K562 (cell line): ENCODE measurements around the gene SPDYE3. TPM values are rescaled to one million over a fixed set of nuclear protein-coding genes. Genes with fewer than 3 reads are reported as not detected.

ENCODE experiments used
- CBFA2T3 ChIP-seq: fragments of 450-650 bp; IDR thresholded peaks from 2 replicates; pipeline ENCODE4 v1.6.1; 2017
- DACH1 ChIP-seq: fragments of 450-650 bp; IDR thresholded peaks from 2 replicates; pipeline ENCODE4 v1.6.1; 2018; ENCODE audit not compliant: partially characterized antibody
- EHMT2 ChIP-seq: fragments of 450-650 bp; IDR thresholded peaks from 2 replicates; pipeline ENCODE4 v1.6.1; 2018; ENCODE audit warnings: antibody characterized with exemption
- MTA2 ChIP-seq: fragments of 450-650 bp; IDR thresholded peaks from 2 replicates; pipeline ENCODE4 v1.6.1; 2016; ENCODE audit warnings: low read depth
- NR3C1 ChIP-seq: sonication (generic); formaldehyde crosslinking; IDR thresholded peaks from 2 replicates; pipeline ENCODE4 v1.8.1; 2022; ENCODE audit warnings: missing genetic modification reagents
- PHB2 ChIP-seq: fragments of 450-650 bp; IDR thresholded peaks from 2 replicates; pipeline ENCODE4 v1.6.1; 2017; ENCODE audit warnings: low read depth
- POLR2G ChIP-seq: fragments of 200-400 bp; formaldehyde crosslinking; IDR thresholded peaks from 2 replicates; pipeline ENCODE4 v1.6.1; 2017; ENCODE audit warnings: low read depth, mild to moderate bottlenecking, antibody characterized with exemption, low read length, moderate library complexity
- PTTG1 ChIP-seq: fragments of 450-650 bp; IDR thresholded peaks from 2 replicates; pipeline ENCODE4 v1.6.1; 2016; ENCODE audit warnings: low read depth, mild to moderate bottlenecking, missing genetic modification characterization, missing compliant biosample characterization
- TAF15 ChIP-seq: fragments of 200-400 bp; formaldehyde crosslinking; IDR thresholded peaks from 2 replicates; pipeline ENCODE4 v1.6.1; 2017; ENCODE audit warnings: mild to moderate bottlenecking, low read depth, low read length, moderate library complexity
- ZFX ChIP-seq: sonication (generic); formaldehyde crosslinking; IDR thresholded peaks from 2 replicates; pipeline ENCODE4 v1.8.0; 2022; ENCODE audit warnings: mild to moderate bottlenecking, missing genetic modification reagents, moderate library complexity
- ZNF121 ChIP-seq: sonication (generic); formaldehyde crosslinking; conservative IDR thresholded peaks from 2 replicates; pipeline ENCODE4 v1.8.0; 2022; ENCODE audit warnings: missing genetic modification reagents
- ZNF766 ChIP-seq: fragments of 200-800 bp; sonication (Bioruptor generic); conservative IDR thresholded peaks from 2 replicates; pipeline ENCODE4 v1.6.1; 2016; ENCODE audit warnings: missing genetic modification characterization, missing compliant biosample characterization
- polyA plus RNA-seq, 8 experiments: library from polyadenylated mRNA; depleted of rRNA in 4 of 8; stranded (reverse) in 5 of 8; unstranded in 3 of 8; fragments of >200 nt; fragmentation: Nextera tagmentation in 2 of 8; fragmentation: Illumina TruSeq in 1 of 8; extraction: Ambion mirVana in 2 of 8; extraction: Trizol in 1 of 8; gene quantifications; 2 replicates each; pipeline versions ENCODE4 v1.2.1 to v1.2.3, GENCODE V29; 2011 to 2014; ENCODE audit warnings: inconsistent platforms in 1 of 8, missing spikeins in 1 of 8
- total RNA-seq, 7 experiments: library from RNA; depleted of rRNA in 6 of 7; stranded (reverse); fragments of >200 nt in 6 of 7; fragmentation: Illumina TruSeq in 2 of 7; extraction: Trizol in 2 of 7; gene quantifications; 2 replicates each; pipeline versions ENCODE4 v1.2.1 to v1.2.3, GENCODE V29; 2011 to 2021; ENCODE audit warnings: low replicate concordance in 1 of 7
- TF ChIP-seq, protein P1 (sequence below): conservative IDR thresholded peaks from 2 replicates; pipeline ENCODE4 v1.6.1; 2011; ENCODE audit warnings: low read depth, mild to moderate bottlenecking, low read length; ENCODE audit not compliant: control insufficient read depth
- TF ChIP-seq, protein P2 (sequence below): fragments of 250-450 bp; sonication (Bioruptor Pico); IDR thresholded peaks from 2 replicates; pipeline ENCODE4 v1.5.0; 2020; ENCODE audit warnings: mild to moderate bottlenecking, borderline replicate concordance
- TF ChIP-seq, protein P3 (sequence below), 2 experiments: fragments of 250-450 bp in 1 of 2; fragments of 450-650 bp in 1 of 2; sonication (Bioruptor Pico) in 1 of 2; IDR thresholded peaks; 2 replicates each; pipeline versions ENCODE4 v1.6.1 to v1.8.0; 2016 to 2021; ENCODE audit warnings: mild to moderate bottlenecking in 2 of 2, moderate library complexity in 2 of 2, missing compliant biosample characterization in 1 of 2, missing genetic modification characterization in 1 of 2
- TF ChIP-seq, protein P4 (sequence below): sonication (generic); formaldehyde crosslinking; IDR thresholded peaks from 2 replicates; pipeline ENCODE4 v1.8.0; 2022; ENCODE audit warnings: missing genetic modification reagents, mild to moderate bottlenecking, borderline replicate concordance
- TF ChIP-seq, protein P5 (sequence below): sonication (generic); formaldehyde crosslinking; IDR thresholded peaks from 2 replicates; pipeline ENCODE4 v1.8.0; 2023; ENCODE audit warnings: missing genetic modification reagents, mild to moderate bottlenecking, borderline replicate concordance

Gene SPDYE3
- total and polyA plus RNA-seq, 9 of the 15 experiments (the other 6 are each of a cell fraction or from before 2014, with no cell fraction given) = 0.04 to 3.3 (median 1.2) TPM; not detected in 6

DNA sequence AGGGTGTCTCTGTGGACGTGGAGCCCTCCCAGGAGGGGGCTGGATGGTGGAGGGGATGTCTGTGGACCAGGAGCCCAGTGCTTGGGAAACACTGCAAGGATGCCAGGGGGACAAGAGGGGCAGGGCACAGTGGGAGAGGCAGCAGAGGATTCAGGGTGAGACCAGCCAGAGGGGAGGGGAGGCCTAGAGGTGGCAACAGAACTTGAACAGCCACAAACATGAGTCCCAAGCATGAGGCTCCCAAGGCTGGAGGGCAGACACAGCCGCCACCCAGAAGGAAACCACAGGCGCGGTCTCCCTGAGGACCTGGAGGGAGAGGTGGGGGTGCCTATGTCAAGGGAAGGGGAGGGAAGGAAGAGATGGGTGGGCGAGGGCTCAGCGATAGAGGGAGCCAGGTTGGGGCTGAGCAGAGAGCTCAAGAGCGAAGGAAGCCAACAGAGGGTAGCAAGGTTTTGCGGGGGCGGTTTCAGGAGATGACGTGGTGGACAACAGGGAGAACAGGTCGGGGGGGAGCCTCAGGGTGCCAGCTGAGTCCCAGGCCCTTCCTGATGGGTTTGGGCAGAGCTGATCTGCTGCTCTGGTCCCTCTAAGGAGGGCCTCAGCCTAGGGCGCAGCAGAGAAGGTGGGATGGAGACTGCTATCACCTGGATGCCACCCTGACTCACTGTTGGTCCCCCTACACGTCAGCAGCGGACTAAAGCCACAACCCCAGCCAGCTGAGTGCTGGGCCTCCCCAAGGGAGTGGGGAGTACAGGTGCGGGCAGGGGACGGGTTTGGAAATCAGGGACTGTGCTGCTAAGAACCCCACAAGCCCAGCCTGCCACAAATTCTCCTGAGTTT is 59.1 kb downstream of the SPDYE3 start (continued):
- TF ChIP-seq, protein P1, sequence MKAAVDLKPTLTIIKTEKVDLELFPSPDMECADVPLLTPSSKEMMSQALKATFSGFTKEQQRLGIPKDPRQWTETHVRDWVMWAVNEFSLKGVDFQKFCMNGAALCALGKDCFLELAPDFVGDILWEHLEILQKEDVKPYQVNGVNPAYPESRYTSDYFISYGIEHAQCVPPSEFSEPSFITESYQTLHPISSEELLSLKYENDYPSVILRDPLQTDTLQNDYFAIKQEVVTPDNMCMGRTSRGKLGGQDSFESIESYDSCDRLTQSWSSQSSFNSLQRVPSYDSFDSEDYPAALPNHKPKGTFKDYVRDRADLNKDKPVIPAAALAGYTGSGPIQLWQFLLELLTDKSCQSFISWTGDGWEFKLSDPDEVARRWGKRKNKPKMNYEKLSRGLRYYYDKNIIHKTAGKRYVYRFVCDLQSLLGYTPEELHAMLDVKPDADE = no peak
- TF ChIP-seq PTTG1 (tag) (no peak), ZFX (no peak), EHMT2 (no peak), CBFA2T3 (no peak), TAF15 (peak; percentile 3; the same call in 1 of the 2 replicates), DACH1 (no peak), ZNF121 (no peak), MTA2 (no peak), POLR2G (peak; percentile 69), ZNF766 (CRISPR knock-in tag) (no peak), NR3C1 (CRISPR knock-in tag) (no peak), PHB2 (no peak)
- TF ChIP-seq, protein P2, sequence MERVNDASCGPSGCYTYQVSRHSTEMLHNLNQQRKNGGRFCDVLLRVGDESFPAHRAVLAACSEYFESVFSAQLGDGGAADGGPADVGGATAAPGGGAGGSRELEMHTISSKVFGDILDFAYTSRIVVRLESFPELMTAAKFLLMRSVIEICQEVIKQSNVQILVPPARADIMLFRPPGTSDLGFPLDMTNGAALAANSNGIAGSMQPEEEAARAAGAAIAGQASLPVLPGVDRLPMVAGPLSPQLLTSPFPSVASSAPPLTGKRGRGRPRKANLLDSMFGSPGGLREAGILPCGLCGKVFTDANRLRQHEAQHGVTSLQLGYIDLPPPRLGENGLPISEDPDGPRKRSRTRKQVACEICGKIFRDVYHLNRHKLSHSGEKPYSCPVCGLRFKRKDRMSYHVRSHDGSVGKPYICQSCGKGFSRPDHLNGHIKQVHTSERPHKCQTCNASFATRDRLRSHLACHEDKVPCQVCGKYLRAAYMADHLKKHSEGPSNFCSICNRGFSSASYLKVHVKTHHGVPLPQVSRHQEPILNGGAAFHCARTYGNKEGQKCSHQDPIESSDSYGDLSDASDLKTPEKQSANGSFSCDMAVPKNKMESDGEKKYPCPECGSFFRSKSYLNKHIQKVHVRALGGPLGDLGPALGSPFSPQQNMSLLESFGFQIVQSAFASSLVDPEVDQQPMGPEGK (CRISPR knock-in tag) = no peak
- TF ChIP-seq, protein P3, sequence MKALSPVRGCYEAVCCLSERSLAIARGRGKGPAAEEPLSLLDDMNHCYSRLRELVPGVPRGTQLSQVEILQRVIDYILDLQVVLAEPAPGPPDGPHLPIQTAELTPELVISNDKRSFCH (CRISPR knock-in tag; IDR thresholded peaks at IDR 0.05) = no peak
- TF ChIP-seq, protein P3 (tag; IDR thresholded peaks at IDR 0.05) = no peak
- TF ChIP-seq, protein P4, sequence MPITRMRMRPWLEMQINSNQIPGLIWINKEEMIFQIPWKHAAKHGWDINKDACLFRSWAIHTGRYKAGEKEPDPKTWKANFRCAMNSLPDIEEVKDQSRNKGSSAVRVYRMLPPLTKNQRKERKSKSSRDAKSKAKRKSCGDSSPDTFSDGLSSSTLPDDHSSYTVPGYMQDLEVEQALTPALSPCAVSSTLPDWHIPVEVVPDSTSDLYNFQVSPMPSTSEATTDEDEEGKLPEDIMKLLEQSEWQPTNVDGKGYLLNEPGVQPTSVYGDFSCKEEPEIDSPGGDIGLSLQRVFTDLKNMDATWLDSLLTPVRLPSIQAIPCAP = no peak
- TF ChIP-seq, protein P5, sequence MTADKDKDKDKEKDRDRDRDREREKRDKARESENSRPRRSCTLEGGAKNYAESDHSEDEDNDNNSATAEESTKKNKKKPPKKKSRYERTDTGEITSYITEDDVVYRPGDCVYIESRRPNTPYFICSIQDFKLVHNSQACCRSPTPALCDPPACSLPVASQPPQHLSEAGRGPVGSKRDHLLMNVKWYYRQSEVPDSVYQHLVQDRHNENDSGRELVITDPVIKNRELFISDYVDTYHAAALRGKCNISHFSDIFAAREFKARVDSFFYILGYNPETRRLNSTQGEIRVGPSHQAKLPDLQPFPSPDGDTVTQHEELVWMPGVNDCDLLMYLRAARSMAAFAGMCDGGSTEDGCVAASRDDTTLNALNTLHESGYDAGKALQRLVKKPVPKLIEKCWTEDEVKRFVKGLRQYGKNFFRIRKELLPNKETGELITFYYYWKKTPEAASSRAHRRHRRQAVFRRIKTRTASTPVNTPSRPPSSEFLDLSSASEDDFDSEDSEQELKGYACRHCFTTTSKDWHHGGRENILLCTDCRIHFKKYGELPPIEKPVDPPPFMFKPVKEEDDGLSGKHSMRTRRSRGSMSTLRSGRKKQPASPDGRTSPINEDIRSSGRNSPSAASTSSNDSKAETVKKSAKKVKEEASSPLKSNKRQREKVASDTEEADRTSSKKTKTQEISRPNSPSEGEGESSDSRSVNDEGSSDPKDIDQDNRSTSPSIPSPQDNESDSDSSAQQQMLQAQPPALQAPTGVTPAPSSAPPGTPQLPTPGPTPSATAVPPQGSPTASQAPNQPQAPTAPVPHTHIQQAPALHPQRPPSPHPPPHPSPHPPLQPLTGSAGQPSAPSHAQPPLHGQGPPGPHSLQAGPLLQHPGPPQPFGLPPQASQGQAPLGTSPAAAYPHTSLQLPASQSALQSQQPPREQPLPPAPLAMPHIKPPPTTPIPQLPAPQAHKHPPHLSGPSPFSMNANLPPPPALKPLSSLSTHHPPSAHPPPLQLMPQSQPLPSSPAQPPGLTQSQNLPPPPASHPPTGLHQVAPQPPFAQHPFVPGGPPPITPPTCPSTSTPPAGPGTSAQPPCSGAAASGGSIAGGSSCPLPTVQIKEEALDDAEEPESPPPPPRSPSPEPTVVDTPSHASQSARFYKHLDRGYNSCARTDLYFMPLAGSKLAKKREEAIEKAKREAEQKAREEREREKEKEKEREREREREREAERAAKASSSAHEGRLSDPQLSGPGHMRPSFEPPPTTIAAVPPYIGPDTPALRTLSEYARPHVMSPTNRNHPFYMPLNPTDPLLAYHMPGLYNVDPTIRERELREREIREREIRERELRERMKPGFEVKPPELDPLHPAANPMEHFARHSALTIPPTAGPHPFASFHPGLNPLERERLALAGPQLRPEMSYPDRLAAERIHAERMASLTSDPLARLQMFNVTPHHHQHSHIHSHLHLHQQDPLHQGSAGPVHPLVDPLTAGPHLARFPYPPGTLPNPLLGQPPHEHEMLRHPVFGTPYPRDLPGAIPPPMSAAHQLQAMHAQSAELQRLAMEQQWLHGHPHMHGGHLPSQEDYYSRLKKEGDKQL (CRISPR knock-in tag) = no peak
